IMR-90 (cell line): Measurements from ENCODE around the gene UNK. TPM values are rescaled to one million over a fixed set of nuclear protein-coding genes. Genes with fewer than 3 reads are reported as not detected.

Source experiments
- ATAC-seq: fragments of 200-7000 bp; cut with Tn5 transposase; 2 replicates; pipeline ENCODE4 v1.9.1; 2020; ENCODE audit warnings: low read depth, mild to moderate bottlenecking, moderate library complexity
- BruUV-seq: library from RNA; stranded (reverse); fragments of 400-500 nt; replicated peaks from 2 replicates; lab custom pipeline; 2021; lab: Mats Ljungman, UMichigan
- CTCF ChIA-PET: fragments of 300-600 bp; formaldehyde crosslinking; extraction: SDS; loops from one replicate; lab custom pipeline; 2021; ENCODE audit warnings: antibody characterized with exemption; lab: Yijun Ruan, JAX
- POLR2A ChIA-PET: fragments of 300-600 bp; sonication (Branson Sonifier 250); formaldehyde crosslinking; loops from one replicate; lab custom pipeline; 2022; ENCODE audit warnings: antibody characterized with exemption; ENCODE audit not compliant: unreplicated experiment; lab: Charles Lee
- DNase-seq: peaks from one replicate; pipeline ENCODE4 v3.0.0; 2013
- H2AFZ ChIP-seq: replicated peaks from 2 replicates; pipeline ENCODE3; 2013; ENCODE audit warnings: low read length, mild to moderate bottlenecking; ENCODE audit not compliant: poor library complexity
- H2AK5ac ChIP-seq: 2 replicates; pipeline ENCODE4 v1.6.1; 2013; ENCODE audit warnings: low read depth, low read length, inconsistent platforms
- H2AK9ac ChIP-seq: replicated peaks from 2 replicates; pipeline ENCODE3; 2013; ENCODE audit warnings: mild to moderate bottlenecking, low read depth, low read length, moderate library complexity; ENCODE audit not compliant: poor library complexity
- H2BK120ac ChIP-seq: 2 replicates; pipeline ENCODE4 v1.6.1; 2013; ENCODE audit warnings: low read depth, low read length, inconsistent platforms
- H2BK15ac ChIP-seq: 3 replicates; pipeline ENCODE4 v1.6.1; 2013; ENCODE audit warnings: low read depth, low read length, inconsistent platforms
- H2BK20ac ChIP-seq: 2 replicates; pipeline ENCODE4 v1.6.1; 2013; ENCODE audit warnings: low read depth, mild to moderate bottlenecking, inconsistent platforms, low read length, moderate library complexity
- H2BK5ac ChIP-seq: 2 replicates; pipeline ENCODE4 v1.6.1; 2013; ENCODE audit warnings: mild to moderate bottlenecking, low read depth, low read length, inconsistent platforms; ENCODE audit not compliant: poor library complexity, severe bottlenecking
- H3K14ac ChIP-seq: replicated peaks from 2 replicates; pipeline ENCODE4 v1.6.1; 2013; ENCODE audit warnings: low read depth, low read length, inconsistent platforms
- H3K18ac ChIP-seq: 2 replicates; pipeline ENCODE4 v1.6.1; 2013; ENCODE audit warnings: low read depth, low read length, control low read depth
- H3K23ac ChIP-seq: 2 replicates; pipeline ENCODE4 v1.6.1; 2013; ENCODE audit warnings: low read depth, low read length, inconsistent platforms
- H3K27ac ChIP-seq: 2 replicates; pipeline ENCODE4 v1.5.1; 2013; ENCODE audit warnings: mild to moderate bottlenecking, control low read depth, low read length; ENCODE audit not compliant: insufficient read depth
- H3K27me3 ChIP-seq: 2 replicates; pipeline ENCODE4 v1.6.1; 2013; ENCODE audit warnings: low read length; ENCODE audit not compliant: control insufficient read depth, insufficient read depth
- H3K36me3 ChIP-seq: 2 replicates; pipeline ENCODE4 v1.6.1; 2013; ENCODE audit warnings: low read length, mixed read lengths; ENCODE audit not compliant: control insufficient read depth, insufficient read depth
- H3K4ac ChIP-seq: 2 replicates; pipeline ENCODE4 v1.6.1; 2013; ENCODE audit warnings: low read depth, low read length, inconsistent platforms
- H3K4me1 ChIP-seq: 2 replicates; pipeline ENCODE4 v1.6.1; 2013; ENCODE audit warnings: low read length, mixed read lengths; ENCODE audit not compliant: control insufficient read depth, insufficient read depth
- H3K4me2 ChIP-seq: 2 replicates; pipeline ENCODE4 v1.6.1; 2013; ENCODE audit warnings: low read depth, mild to moderate bottlenecking, control low read depth, low read length, moderate library complexity
- H3K4me3 ChIP-seq: 2 replicates; pipeline ENCODE4 v1.5.1; 2013; ENCODE audit warnings: low read depth, mild to moderate bottlenecking, control low read depth, low read length, moderate library complexity; ENCODE audit not compliant: insufficient read depth
- H3K56ac ChIP-seq: 2 replicates; pipeline ENCODE4 v1.6.1; 2013; ENCODE audit warnings: low read length, inconsistent platforms; ENCODE audit not compliant: insufficient read depth; ENCODE audit errors: extremely low read depth
- H3K79me1 ChIP-seq, 2 experiments: 2 replicates each; pipeline ENCODE4 v1.6.1; 2013; ENCODE audit warnings: low read length in 2 of 2, inconsistent platforms in 1 of 2, low read depth in 1 of 2
- H3K9ac ChIP-seq: 2 replicates; pipeline ENCODE4 v1.6.1; 2013; ENCODE audit warnings: low read depth, low read length, control low read depth
- H3K9me1 ChIP-seq: 2 replicates; pipeline ENCODE4 v1.6.1; 2013; ENCODE audit warnings: low read length, inconsistent platforms; ENCODE audit not compliant: insufficient read depth
- H3K9me3 ChIP-seq: 2 replicates; pipeline ENCODE4 v1.6.1; 2013; ENCODE audit warnings: low read length; ENCODE audit not compliant: control insufficient read depth, insufficient read depth
- H4K20me1 ChIP-seq: 2 replicates; pipeline ENCODE4 v1.6.1; 2013; ENCODE audit warnings: low read length, inconsistent platforms; ENCODE audit not compliant: insufficient read depth
- H4K5ac ChIP-seq: 2 replicates; pipeline ENCODE4 v1.6.1; 2013; ENCODE audit warnings: mild to moderate bottlenecking, low read depth, low read length, control low read depth
- H4K8ac ChIP-seq, 2 experiments: 2 replicates each; pipeline ENCODE4 v1.6.1; 2013; ENCODE audit warnings: low read depth in 2 of 2, low read length in 2 of 2, control low read depth in 1 of 2, inconsistent platforms in 1 of 2
- H4K91ac ChIP-seq: 2 replicates; pipeline ENCODE4 v1.6.1; 2013; ENCODE audit warnings: low read depth, low read length, inconsistent platforms; ENCODE audit not compliant: insufficient read depth
- BHLHE40 ChIP-seq: fragments of 150-350 bp; IDR thresholded peaks from 2 replicates; pipeline ENCODE4 v1.6.1; 2016; ENCODE audit warnings: mild to moderate bottlenecking, low read depth, low read length
- CEBPB ChIP-seq: IDR thresholded peaks from 2 replicates; pipeline ENCODE4 v1.6.1; 2012; ENCODE audit warnings: low read depth, low read length, improper control_type of control experiment
- CHD1 ChIP-seq: IDR thresholded peaks from 2 replicates; pipeline ENCODE4 v1.6.1; 2012; ENCODE audit warnings: low read depth, low read length, improper control_type of control experiment
- FOS ChIP-seq: fragments of 150-350 bp; IDR thresholded peaks from 2 replicates; pipeline ENCODE4 v1.6.1; 2016; ENCODE audit warnings: low read depth, low read length
- MAFK ChIP-seq: IDR thresholded peaks from 2 replicates; pipeline ENCODE4 v1.6.1; 2012; ENCODE audit warnings: low read depth, low read length, improper control_type of control experiment
- MAZ ChIP-seq: IDR thresholded peaks from 2 replicates; pipeline ENCODE4 v1.6.1; 2012; ENCODE audit warnings: low read depth, mild to moderate bottlenecking, low read length, improper control_type of control experiment, moderate library complexity, borderline replicate concordance
- MXI1 ChIP-seq: IDR thresholded peaks from 2 replicates; pipeline ENCODE4 v1.6.1; 2012; ENCODE audit warnings: low read depth, mild to moderate bottlenecking, low read length, moderate library complexity, borderline replicate concordance
- NFE2L2 ChIP-seq: fragments of 150-350 bp; IDR thresholded peaks from 2 replicates; pipeline ENCODE4 v1.6.1; 2016; ENCODE audit warnings: low read depth, mild to moderate bottlenecking, low read length
- POLR2A ChIP-seq: IDR thresholded peaks from 2 replicates; pipeline ENCODE4 v1.6.1; 2012; ENCODE audit warnings: mild to moderate bottlenecking, low read depth, low read length
- RAD21 ChIP-seq: IDR thresholded peaks from 2 replicates; pipeline ENCODE4 v1.6.1; 2012; ENCODE audit warnings: low read length, improper control_type of control experiment
- RCOR1 ChIP-seq: IDR thresholded peaks from 2 replicates; pipeline ENCODE4 v1.6.1; 2012; ENCODE audit warnings: mild to moderate bottlenecking, low read length, improper control_type of control experiment; ENCODE audit not compliant: insufficient replicate concordance
- SMC3 ChIP-seq: fragments of 150-350 bp; IDR thresholded peaks from 2 replicates; pipeline ENCODE4 v1.6.1; 2016; ENCODE audit warnings: low read depth, mild to moderate bottlenecking, antibody characterized with exemption, low read length, moderate library complexity
- USF2 ChIP-seq: fragments of 150-350 bp; IDR thresholded peaks from 2 replicates; pipeline ENCODE4 v1.6.1; 2017; ENCODE audit warnings: mild to moderate bottlenecking, antibody characterized with exemption, low read length, low read depth
- WGBS, 2 experiments: methylation state at CpG; one replicate each; pipeline versions ENCODE4 v1.1.5 to v1.1.7; 2013; ENCODE audit warnings: missing lambda C conversion rate in 2 of 2; ENCODE audit not compliant: insufficient read length in 1 of 2; ENCODE audit errors: extremely low coverage in 2 of 2; 5-methylcytosine and 5-hydroxymethylcytosine counted together
- dilution Hi-C: fragments of 300-500 bp; cut with HindIII; formaldehyde crosslinking; loops from one replicate; pipeline ENCODE4 v1.14.3; 2018; ENCODE audit warnings: low sequenced_read_pairs; ENCODE audit not compliant: unreplicated experiment
- in situ Hi-C: fragments of 300-500 bp; cut with MboI; formaldehyde crosslinking; loops from 3 replicates; pipeline ENCODE4 v1.14.3; 2019; ENCODE audit warnings: low sequenced_read_pairs, inconsistent platforms, mixed read lengths
- intact Hi-C: fragments of 100-400 bp; cut with micrococcal nuclease; formaldehyde crosslinking; loops from 2 replicates; pipeline ENCODE4 v1.10.0; 2022
- polyA plus RNA-seq, 3 experiments: library from polyadenylated mRNA; depleted of rRNA; stranded (reverse); fragments of >200 nt; gene quantifications; 2 replicates each; pipeline ENCODE4 v1.2.3, GENCODE V29; 2012; ENCODE audit warnings: low replicate concordance in 1 of 3
- total RNA-seq: library from RNA; depleted of rRNA; stranded (reverse); fragments of >200 nt; gene quantifications from 2 replicates; pipeline ENCODE4 v1.2.3, GENCODE V29; 2012
- TF ChIP-seq, protein P1 (sequence below): conservative IDR thresholded peaks from 2 replicates; pipeline ENCODE4 v1.5.1; 2012; ENCODE audit warnings: mild to moderate bottlenecking, low read depth, low read length, improper control_type of control experiment

UNK gene
- total and polyA plus RNA-seq, 2 of the 4 experiments (the other 2 are of a cell fraction), result 15.4 to 17.3 TPM

GRCh38 chr17:75763613-75764416, 20.8 kb upstream of the UNK start:
- Histone ChIP-seq H4K20me1 (no peaks in the 10 kb centered on the region), H4K5ac (no peak overlapping the region), H2AK5ac (peak overlapping the region; percentile 66; the same call in 1 of the 2 replicates), H3K9me3 (no peaks in the 10 kb centered on the region), H3K4me3 (peak overlapping the region; percentile 55), H3K27me3 (no peaks in the 10 kb centered on the region), H3K4me1 (peaks cover 7% of the 10 kb centered on the region), H2AFZ (peak overlapping the region; percentile 95), H4K91ac (peak overlapping the region; percentile 17; the same call in 1 of the 2 replicates), H3K14ac (peak overlapping the region; percentile 87), H3K56ac (peak overlapping the region; percentile 28; the same call in 1 of the 2 replicates), H3K79me1 (peaks cover 5 to 12% of the 10 kb centered on the region in 2 experiments; a peak in 3 of 4 replicates), H3K36me3 (no peaks in the 10 kb centered on the region), H2AK9ac (peak overlapping the region; percentile 94), H3K4ac (peak overlapping the region; percentile 64; the same call in 1 of the 2 replicates), H2BK5ac (no peak overlapping the region), H2BK20ac (no peak overlapping the region), H2BK15ac (no peak overlapping the region), H2BK120ac (0 out of 2 replicates have a peak overlapping the region, but pooled peaks have one; percentile 11), H3K18ac (no peak overlapping the region), H3K23ac (peak overlapping the region; percentile 13; the same call in 1 of the 2 replicates), H3K27ac (no peak overlapping the region; the same call in 1 of the 2 replicates), H3K9me1 (peaks cover 10% of the 10 kb centered on the region; the same call in 1 of the 2 replicates), H3K4me2 (peak overlapping the region; percentile 84), H3K9ac (peak overlapping the region; percentile 62), H4K8ac (peak overlapping the region; percentile 25 to 83; a peak in 3 of 4 replicates)
- in situ Hi-C loops (no loop called here), dilution Hi-C loops (no loop called here), intact Hi-C loops (no loop called here)
- no TSS peak for BruUV-seq
- 46% methylated on average over 7 of the region's 16 CpGs; no CpG with 5 or more reads in 1 of the 2 experiments for WGBS, 2 experiments
- ChIA-PET POLR2A (no interaction called here), CTCF (interaction anchor here (1.0 to 2.1 kb wide), 5 partner anchors 10 to 110 kb away, joined by 3 to 13 read pairs (median 4); no protein-coding TSS in a partner anchor)
- no peak for DNase-seq
- ATAC-seq, result no peak
- TF ChIP-seq MAFK (no peak), MAZ (no peak), FOS (no peak), POLR2A (no peak), NFE2L2 (no peak), CHD1 (no peak), RAD21 (no peak), MXI1 (no peak), RCOR1 (no peak), SMC3 (no peak), CEBPB (no peak), BHLHE40 (no peak), USF2 (no peak)
- TF ChIP-seq, protein P1, sequence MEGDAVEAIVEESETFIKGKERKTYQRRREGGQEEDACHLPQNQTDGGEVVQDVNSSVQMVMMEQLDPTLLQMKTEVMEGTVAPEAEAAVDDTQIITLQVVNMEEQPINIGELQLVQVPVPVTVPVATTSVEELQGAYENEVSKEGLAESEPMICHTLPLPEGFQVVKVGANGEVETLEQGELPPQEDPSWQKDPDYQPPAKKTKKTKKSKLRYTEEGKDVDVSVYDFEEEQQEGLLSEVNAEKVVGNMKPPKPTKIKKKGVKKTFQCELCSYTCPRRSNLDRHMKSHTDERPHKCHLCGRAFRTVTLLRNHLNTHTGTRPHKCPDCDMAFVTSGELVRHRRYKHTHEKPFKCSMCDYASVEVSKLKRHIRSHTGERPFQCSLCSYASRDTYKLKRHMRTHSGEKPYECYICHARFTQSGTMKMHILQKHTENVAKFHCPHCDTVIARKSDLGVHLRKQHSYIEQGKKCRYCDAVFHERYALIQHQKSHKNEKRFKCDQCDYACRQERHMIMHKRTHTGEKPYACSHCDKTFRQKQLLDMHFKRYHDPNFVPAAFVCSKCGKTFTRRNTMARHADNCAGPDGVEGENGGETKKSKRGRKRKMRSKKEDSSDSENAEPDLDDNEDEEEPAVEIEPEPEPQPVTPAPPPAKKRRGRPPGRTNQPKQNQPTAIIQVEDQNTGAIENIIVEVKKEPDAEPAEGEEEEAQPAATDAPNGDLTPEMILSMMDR, result no peak
